Adrenal gland (tissue), 5 donors: Measurements from ENCODE around the gene TMEM192.

Experiments used
- CTCF ChIP-seq, 6 experiments: fragments of 450-650 bp in 4 of 6; fragments of 200-600 bp in 2 of 6; sonication (generic) in 1 of 6; IDR thresholded peaks; 1 replicate in 5 of 6; 2 replicates in 1 of 6; pipeline versions ENCODE4 v1.5.1 to v1.8.0; 2016 to 2021; ENCODE audit warnings: antibody characterized with exemption in 6 of 6, mild to moderate bottlenecking in 2 of 6, moderate library complexity in 1 of 6
- POLR2A ChIP-seq, 2 donors: fragments of 450-650 bp; IDR thresholded peaks; one replicate each; pipeline ENCODE4 v1.6.1; 2017; ENCODE audit warnings: antibody characterized with exemption in 2 of 2, mild to moderate bottlenecking in 2 of 2, moderate library complexity in 1 of 2
- donor health status: DM: no; HTN: no; CAD: no.

GRCh38 chr4:165124488-165124887 lies 11.8 kb upstream of the TMEM192 start:
- TF ChIP-seq CTCF (IDR thresholded peaks at IDR 0.05) (no peak), POLR2A (IDR thresholded peaks at IDR 0.05) (no peak)
